Measurements from ENCODE around the gene STXBP2.
A peak's percentile ranks its signal among the peaks of the same experiment; 100 is the strongest.
"Not testable (repeated sequence)": the region's sequence is repeated elsewhere in the genome, so short reads cannot be mapped to it uniquely, and the experiment has no call there.

STXBP2 gene

DNA sequence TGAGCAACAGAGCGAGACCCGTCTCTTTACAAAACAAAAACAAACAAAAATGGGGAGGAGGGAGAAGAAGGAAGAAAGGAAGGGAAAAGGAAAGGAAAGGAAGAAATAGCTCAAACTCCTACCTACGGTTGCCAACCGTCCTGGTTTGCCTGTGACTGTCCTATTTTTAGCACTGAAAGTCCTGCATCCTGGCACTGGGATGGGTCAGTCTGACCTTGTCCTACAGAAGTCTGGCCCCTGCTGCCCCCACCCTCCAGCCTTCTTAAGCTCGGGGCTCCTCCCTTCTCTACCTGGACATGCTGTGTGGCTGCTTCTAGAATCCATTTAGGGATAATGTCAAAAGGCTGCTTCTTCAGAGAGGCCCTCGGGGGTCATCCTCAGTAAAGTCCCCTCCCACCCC is 1.2 kb upstream of the STXBP2 start:
- no peak for DNase-seq

DNA sequence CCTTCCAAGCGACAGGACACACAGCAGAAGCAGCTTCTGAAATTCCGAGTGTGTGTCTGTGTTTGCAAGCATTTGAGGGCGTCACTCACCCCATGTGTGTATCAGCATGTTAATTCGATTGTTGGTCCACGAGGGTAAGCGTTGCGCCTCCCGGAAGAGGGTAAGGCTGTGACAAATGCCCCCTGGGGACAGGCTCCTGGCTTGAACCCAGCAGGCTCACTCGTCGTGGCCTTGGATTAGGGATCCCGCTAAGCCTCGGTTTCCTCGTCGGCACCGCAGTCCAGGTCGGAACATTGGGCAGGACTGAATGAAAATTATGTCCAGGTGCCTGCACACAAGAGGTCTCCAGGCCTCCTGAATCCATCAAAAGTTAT is 606 bp upstream of the STXBP2 start:
- DNase-seq, result no peak

DNA sequence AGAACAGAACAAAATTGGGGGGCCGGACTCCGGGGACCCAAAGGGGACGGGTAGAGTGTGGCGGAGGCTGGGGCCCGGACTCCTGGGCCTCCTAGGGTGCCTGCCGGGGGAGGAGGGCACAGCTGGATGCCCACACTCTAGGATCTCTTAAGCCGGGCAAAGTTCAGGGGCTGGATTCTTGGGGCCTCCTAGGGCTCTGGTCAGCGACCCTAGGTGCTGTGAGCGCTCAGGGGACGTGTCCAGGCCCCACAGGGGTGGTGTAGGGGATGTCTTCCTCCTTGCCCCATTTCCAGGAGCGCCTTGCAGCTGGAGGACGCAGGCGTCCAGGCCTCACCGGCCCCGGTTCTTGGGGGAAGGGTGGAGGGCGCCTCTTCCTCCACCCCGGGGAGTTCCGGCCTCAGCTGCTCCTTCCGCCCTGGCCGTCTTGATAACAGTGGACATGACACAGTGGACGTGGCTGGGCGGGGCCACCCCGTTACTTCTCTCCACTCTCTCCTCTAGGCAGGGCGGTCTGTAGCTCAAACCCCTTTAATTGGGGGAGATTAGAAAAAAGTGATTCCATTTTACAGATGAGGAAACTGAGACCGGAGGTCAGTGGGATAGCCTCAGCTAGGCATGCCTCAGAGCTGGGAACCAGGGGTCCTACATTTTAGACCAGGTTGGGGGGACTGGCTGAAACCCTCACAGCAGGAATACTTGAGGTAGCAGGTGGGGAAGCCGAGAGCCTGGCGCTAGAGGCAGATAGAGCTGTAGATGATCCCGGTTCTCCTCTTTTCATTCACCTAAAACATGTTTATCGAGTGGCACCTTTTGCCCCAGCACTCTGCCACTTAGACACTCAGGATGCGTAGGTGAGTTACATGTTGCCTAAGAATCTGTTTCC is 705 bp downstream of the STXBP2 start:
- DNase-seq, result no peak

DNA sequence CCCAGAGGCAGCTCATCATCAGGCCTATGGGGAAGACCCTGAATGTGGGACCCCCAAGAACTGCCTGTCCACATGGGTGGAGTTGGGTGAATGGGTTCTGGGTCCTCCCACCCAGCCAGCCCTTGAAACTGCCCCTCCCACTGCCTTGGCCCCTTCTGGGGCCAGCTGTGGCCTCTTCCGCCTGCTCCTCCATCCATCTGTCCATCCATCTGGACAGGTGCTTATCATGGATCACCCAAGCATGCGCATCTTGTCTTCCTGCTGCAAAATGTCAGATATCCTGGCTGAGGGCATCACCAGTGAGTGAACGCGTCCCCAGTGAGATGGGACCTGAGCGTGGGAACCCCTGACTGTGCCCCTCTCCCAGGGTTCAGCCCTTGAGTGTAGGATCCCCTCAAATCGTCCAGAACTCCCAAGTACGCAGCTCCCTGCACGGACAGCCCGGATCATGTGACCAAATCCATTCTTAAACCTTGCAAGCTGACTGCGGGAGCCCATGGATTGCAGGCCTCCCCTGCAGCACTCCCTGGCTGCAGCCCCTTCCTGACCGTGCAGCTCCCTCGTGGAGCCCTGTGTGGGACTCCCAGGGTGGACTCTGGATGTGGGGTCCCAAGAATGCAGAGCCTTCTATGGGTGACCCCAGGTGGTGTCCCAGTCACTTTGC is 2.0 kb downstream of the STXBP2 start:
- no peak for DNase-seq

DNA sequence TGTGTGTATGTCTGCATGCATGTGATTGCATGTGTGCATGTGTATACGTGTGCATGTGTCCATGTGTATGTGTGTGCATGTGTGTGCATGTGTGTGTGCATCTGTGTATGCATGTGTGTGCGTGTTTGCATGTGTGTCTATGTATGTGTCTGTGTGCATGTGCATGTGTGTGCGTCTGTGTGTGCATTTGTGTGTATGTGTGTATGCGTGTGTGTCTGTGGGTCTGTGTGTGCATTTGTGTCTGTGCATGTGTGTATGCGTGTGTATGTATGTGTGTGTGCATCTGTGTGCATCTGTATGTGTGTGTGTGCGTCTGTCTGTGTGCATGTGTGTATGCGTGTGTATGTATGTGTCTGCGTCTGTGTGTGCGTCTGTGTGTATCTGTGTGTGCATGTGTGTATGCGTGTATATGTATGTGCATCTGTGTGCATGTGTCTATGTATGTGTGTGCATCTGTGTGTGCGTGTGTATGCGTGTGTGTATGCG is 3.0 kb downstream of the STXBP2 start:
- DNase-seq, result no peak

DNA sequence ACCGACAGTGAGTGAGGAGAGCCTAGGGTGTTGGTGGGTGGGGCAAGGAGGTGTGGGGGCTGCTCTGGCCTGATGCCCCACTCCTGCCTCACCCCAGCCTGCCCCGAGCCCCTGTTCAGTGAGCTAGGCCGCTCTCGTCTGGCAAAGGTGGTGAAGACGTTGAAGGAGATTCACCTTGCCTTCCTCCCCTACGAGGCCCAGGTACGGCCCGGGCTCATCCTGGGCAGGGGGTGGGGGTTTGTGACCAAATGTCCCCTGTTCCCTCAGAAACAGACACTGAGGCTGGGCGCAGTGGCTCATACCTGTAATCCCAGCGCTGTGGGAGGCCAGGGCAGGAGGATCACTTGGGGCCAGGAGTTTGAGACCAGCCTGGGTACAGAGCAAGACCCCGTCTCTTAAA is 3.9 kb downstream of the STXBP2 start:
- no peak for DNase-seq

DNA sequence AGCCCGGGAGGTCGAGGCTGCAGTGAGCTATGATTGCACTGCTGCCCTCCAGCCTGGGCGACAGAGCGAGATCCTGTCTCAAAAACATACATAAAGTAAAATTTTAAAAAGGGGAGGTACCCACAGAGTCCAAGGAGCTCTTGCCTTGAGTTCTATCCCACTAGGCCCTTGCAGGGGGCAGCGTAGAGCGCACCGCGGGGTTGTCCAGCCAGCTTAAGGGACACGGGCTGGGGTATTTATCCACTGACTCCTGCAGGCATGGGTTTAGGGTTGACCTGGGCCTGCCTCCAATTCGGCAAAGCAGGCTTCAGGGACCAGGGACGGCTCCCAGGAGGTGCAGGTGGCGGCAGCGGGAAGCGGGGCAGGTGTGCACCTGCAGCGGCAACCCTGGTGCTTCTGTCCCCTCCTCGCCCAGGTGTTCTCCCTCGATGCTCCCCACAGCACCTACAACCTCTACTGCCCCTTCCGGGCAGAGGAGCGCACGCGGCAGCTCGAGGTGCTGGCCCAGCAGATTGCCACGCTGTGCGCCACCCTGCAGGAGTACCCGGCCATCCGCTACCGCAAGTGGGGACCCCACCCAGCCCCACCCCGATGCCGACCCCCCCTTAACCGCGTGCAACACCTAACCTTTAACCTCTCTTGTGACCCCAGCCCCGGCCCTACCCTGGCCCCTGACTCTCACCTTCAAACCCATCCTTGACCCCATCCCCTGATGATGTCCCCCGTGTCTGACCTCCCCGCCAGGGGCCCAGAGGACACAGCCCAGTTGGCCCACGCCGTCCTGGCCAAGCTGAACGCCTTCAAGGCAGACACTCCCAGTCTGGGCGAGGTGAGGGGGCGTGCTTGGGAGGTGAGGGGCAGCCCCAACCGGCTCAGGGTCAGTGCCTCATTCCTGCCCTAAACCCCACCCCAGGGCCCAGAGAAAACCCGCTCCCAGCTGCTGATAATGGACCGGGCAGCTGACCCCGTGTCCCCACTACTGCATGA is 4.7 kb downstream of the STXBP2 start:
- no peak for DNase-seq

DNA sequence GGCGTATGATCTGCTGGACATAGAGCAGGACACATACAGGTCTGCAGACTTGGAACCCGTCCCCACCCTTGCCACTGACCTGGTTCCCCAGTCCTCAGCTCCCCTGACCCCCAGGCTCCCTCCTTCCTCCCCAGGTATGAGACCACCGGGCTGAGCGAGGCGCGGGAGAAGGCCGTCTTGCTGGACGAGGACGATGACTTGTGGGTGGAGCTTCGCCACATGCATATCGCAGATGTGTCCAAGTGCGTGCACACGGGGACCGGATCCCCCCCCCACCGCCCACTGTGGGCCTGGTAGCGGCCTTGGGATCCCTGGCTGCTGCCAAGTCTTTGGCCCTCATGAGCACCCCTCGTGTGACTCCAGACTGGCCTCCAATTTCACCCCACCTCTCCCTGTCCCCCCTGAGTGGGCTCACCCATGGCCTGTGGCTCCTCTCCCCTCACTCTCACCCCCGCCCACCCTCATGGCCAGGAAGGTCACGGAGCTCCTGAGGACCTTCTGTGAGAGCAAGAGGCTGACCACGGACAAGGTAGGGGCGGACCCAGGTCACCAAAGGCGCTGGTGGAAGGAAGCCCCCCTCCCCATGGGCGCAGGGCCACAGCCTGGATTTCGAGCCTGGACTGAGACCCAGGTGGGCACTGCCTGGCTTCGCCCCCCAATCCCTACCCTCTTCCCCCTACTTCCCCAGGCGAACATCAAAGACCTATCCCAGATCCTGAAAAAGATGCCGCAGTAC is 5.6 kb downstream of the STXBP2 start:
- no peak for DNase-seq

DNA sequence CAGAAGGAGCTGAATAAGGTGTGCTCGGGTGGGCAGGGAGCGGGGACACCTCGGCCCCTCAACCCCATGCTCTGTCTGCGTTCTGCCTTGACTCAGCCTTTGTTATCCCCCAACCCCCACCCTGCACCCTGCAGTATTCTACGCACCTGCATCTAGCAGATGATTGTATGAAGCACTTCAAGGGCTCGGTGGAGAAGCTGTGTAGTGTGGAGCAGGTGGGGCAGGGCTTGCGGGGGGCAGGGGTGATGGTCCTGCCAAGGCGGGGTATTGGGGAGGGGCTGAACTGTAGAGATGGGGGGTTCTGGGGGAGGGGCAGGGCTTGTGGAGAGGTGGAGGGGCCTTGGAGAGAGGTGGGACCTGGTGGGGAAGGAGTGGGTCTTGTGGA is 6.1 kb downstream of the STXBP2 start:
- no peak for DNase-seq

DNA sequence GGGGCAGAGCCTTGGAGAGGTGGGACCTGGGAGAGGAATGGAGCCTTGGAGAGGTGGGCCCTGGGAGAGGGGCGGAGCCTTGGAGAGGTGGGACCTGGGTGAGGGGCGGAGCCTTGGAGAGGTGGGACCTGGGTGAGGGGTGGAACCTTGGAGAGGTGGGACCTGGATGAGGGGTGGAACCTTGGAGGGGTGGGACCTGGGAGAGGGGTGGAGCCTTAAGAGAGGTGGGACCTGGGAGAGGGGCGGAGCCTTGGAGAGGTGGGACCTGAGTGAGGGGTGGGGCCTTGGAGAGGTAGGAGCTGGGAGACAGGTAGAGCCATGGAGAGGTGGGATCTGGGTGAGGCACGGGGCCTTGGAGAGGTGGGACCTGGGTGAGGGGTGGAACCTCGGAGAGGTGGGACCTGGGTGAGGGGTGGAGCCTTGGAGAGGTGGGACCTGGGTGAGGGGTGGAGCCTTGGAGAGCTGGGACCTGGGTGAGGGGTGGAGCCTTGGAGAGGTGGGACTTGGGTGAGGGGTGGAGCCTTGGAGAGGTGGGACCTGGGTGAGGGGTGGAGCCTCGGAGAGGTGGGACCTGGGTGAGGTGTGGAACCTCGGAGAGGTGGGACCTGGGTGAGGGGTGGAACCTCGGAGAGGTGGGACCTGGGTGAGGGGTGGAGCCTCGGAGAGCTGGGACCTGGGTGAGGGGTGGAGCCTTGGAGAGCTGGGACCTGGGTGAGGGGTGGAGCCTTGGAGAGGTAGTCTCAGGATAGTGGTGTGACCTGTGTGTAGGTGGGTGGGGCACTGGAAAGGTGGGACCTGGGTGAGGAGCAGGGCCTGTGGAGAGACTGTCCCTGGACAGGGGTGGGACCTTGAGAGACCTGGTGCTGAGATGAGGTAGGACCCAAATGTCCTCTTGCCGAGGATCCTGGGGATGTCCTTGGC is 7.0 kb downstream of the STXBP2 start:
- not testable (repeated sequence) for DNase-seq

DNA sequence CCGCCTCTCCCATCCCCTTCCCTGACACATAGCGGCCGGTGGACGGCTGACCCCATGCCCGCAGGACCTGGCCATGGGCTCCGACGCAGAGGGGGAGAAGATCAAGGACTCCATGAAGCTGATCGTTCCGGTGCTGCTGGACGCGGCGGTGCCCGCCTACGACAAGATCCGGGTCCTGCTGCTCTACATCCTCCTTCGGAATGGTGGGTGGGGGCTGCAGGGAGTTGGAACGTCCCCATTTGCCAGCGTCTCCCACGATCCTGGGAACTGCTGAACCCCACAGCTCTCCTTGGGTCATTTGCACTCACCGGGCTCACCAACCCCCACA is 7.6 kb downstream of the STXBP2 start:
- no peak for DNase-seq

DNA sequence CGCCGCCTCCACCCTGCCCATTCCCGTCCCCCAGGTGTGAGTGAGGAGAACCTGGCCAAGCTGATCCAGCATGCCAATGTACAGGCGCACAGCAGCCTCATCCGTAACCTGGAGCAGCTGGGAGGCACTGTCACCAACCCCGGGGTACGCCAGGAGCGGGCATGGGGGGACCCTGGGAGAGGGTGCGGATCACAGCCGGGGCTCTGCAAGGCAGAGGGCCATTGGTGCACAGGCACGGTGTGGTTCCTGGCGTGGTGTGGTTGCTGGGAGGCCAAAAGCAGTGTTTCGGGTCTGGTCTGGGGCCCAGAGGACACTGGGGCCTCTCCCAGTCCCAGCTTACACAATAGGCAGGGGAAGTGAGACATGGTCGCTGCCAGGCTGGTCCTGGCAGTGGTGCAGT is 8.3 kb downstream of the STXBP2 start:
- DNase-seq, result no peak

DNA sequence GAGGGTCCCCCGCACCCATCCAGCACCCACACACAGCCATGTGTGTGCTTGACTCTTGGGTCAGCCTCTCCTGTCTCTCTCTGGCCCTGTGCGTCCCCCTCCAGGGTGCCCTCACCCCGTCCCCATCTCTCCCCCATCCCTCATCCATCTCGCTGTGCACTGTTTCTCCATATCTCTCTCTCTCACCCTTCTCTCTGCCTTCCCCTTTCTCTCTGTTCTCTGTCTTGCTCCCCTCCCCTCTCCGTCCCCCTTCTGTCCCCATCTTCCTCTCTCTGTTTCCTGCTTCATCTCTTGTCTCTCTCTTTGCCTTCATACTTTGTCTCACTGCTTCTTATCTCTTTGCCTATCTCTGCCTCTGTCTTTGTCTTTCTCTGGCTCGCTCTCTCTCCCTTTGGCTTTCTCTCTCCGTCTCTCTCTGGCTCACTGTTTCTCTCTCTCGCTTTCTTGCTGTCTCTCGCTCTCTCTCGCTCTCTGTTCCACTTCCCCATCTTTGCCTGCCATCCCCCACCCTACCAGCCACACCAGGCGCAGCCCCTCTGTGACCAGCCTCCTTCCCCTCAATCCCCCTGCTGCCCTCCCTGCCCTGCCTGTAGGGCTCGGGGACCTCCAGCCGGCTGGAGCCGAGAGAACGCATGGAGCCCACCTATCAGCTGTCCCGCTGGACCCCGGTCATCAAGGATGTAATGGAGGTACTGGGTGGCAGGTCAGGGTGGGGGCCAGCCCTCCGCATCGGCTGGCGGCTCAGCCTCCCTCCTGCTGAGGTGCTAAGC is 8.9 kb downstream of the STXBP2 start:
- DNase-seq, result no peak

DNA sequence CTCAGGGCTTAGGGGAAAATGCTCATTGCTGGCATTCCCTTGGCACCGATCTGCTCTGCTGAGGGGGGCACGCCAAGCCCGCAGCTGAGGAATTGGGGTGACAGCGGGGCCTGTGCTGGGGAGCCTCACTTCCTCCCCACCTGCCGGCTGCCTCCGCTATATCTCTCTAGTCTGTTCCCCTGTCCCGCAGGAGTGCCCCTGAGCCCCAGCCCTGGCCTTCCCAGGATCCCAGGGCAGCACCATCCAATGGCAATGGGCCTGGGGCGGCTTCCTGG is 9.5 kb downstream of the STXBP2 start:
- no peak for DNase-seq

DNA sequence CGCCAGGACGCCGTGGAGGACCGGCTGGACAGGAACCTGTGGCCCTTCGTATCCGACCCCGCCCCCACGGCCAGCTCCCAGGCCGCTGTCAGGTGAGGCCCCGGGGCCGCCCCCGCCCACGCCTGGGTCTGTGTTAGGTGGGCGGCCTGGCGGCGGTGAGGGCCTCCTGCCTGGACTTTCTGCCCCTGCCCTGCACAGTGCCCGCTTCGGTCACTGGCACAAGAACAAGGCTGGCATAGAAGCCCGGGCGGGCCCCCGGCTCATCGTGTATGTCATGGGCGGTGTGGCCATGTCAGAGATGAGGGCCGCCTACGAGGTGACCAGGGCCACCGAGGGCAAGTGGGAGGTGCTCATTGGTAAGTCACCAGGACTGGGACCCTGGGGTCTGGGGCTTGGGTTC is 10.2 kb downstream of the STXBP2 start:
- DNase-seq, result no peak

DNA sequence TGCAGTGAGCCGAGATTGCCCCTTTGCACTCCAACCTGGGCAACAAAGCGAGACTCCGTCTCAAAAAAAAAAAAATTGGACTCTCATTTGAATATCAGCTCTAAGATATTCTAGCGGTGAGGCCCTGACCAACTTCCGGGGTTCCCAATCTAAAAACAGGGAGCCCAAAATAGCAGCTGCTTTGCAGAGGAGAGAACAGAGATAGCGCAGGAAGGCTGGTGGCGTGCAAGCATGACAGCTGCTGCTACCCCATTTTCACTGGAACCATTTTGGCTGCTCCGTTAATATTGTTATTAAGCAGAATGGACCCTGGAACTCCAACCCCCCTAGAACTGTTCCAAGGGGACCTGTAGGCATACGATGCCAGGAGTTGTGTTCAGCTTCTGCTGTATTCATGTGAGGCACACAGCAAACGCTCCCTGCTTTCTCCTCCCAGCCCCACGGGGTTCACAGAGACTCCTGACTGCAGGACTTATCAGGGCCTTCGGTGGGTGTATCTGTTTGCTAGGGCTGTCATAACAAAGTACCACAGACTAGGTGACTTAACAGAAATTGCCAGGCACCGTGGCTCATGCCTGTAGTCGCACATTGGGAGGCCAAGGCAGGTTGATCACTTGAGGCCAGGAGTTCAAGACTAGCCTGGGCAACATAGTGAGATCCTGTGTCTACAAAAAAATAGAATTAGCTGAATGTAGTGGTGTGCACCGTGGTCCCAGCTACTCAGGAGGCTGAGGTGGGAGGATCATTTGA is 11.5 kb downstream of the STXBP2 start:
- no peak for DNase-seq

DNA sequence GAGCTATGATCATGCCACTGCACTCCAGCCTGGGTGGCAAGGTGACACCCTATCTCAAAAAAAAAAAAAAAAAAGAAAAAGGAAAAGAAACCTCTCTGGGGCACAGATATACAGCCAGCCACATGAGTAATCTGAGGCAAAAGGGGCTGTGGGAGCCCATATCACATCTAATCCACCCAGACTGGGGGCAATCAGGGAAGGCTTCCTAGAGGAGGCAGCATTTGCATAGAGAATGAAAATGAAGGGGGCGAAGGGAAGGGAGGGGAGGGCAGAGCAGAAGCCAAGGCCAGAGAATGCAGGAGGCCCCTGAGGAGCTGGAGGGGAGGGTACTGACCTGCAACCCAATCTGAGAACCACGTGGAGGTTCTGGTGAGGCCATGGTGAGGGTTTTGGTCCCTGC is 13.2 kb downstream of the STXBP2 start:
- no peak for DNase-seq

DNA sequence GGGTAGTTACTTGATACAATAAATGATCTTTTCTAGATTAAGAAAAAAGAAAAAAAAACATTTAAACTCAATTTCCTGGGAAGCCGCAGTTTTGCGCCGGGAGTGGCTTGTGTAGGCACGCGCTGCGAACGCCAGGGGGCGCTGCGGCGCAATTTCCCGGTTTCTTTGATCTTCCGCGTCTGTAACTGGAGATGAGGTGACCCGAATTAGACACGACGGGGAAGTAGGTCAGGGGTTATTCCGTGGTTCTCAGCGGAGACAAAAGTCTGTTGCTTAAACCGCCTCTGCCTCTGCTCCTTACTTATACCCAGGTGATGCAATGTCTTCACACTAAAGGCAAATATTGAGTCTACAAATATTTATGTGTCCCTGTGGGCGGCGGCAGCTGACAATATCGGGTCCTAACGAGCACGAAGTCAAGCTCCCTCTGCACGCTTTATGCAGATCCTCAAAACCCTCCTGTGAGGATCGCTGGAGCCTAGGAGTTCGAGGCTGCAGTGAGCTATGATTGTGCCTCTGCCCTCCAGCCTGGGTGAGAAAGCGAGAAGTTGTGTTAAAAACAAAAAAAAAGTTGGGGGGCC is 15.2 kb downstream of the STXBP2 start:
- DNase-seq, result peak; percentile 48

DNA sequence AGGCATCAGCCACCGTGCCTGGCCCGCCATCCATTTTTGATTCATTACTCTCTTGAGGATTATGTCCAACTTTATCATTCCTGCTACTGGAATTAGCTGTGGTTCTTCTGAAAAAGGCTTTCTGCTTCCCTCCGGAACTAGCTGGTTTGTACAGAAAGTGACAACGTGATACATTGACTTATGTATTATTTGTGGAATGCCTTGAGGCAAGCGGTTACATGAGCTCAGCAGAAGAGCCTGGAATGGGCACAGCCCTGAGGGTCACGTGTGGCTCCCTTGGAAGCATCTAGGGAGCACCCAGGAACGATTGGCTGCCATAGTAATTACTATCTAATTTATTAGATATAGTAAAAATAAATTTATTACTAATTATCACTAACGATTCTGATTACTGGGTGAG is 17.5 kb downstream of the STXBP2 start:
- DNase-seq, result no peak

DNA sequence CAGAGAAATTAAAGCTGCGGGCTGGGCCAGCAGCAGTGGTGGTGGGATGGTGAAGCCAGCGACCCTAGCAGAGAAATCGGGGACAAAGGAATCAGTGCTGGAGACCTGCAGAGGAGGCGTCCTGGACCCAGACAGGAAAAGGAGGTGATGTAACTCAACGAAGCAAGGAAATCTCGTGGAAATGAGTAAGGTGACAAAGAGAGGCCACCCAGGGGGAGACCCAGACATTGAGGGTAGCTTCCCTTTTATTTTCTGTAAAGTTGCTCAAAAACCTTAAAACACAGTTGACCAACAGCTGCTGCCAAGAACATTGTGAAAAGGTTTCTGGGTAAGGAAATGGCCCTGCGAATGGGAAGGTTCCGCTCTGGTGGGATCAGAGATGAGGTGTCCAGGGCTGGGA is 18.7 kb downstream of the STXBP2 start:
- DNase-seq, result no peak
